PC-9 (cell line): Measurements from ENCODE around the gene PRKCH. TPM values are rescaled to one million over a fixed set of nuclear protein-coding genes. Genes with fewer than 3 reads are reported as not detected.
A peak's percentile ranks its signal among the peaks of the same experiment; 100 is the strongest.

Experiments
- BruUV-seq: library from RNA; stranded (reverse); fragments of 400-500 nt; replicated peaks from 2 replicates; lab custom pipeline; 2021; lab: Mats Ljungman, UMichigan
- CTCF ChIA-PET: fragments of 300-600 bp; sonication (Branson Sonifier 250); formaldehyde crosslinking; loops from one replicate; lab custom pipeline; 2022; ENCODE audit warnings: antibody characterized with exemption; lab: Charles Lee
- POLR2A ChIA-PET: fragments of 300-600 bp; sonication (Branson Sonifier 250); formaldehyde crosslinking; loops from one replicate; lab custom pipeline; 2022; ENCODE audit warnings: antibody characterized with exemption; ENCODE audit not compliant: unreplicated experiment; lab: Charles Lee
- DNase-seq, 2 experiments: peaks; one replicate each; pipeline versions ENCODE4 v3.0.0 to v3.0.0-alpha.2; 2015 to 2022; ENCODE audit warnings: mixed read lengths in 1 of 2
- H2AFZ ChIP-seq: fragments of 200-600 bp; sonication (generic); 2 replicates; pipeline ENCODE4 v1.8.1; 2017; ENCODE audit warnings: antibody characterized with exemption
- H3F3A ChIP-seq: fragments of 200-600 bp; sonication (generic); 2 replicates; pipeline ENCODE4 v1.8.1; 2017; ENCODE audit warnings: antibody characterized with exemption, mild to moderate bottlenecking, low read depth; ENCODE audit not compliant: insufficient read depth
- H3K27ac ChIP-seq: fragments of 200-600 bp; sonication (generic); 2 replicates; pipeline ENCODE4 v1.6.1; 2016; ENCODE audit warnings: mixed run types
- H3K27me3 ChIP-seq: fragments of 200-600 bp; sonication (generic); 2 replicates; pipeline ENCODE4 v1.6.1; 2016; ENCODE audit warnings: low read depth, mixed run types; ENCODE audit not compliant: insufficient read depth
- H3K36me3 ChIP-seq: fragments of 200-600 bp; sonication (generic); 2 replicates; pipeline ENCODE4 v1.6.1; 2016; ENCODE audit warnings: low read depth, mixed run types
- H3K4me1 ChIP-seq: fragments of 200-600 bp; sonication (generic); replicated peaks from 2 replicates; pipeline ENCODE4 v1.6.1; 2016; ENCODE audit warnings: mixed run types; ENCODE audit not compliant: insufficient read depth
- H3K4me2 ChIP-seq: fragments of 200-600 bp; sonication (generic); 2 replicates; pipeline ENCODE4 v1.6.1; 2017; ENCODE audit warnings: mixed run types
- H3K4me3 ChIP-seq: fragments of 200-600 bp; sonication (generic); 2 replicates; pipeline ENCODE4 v1.6.1; 2016; ENCODE audit warnings: mixed run types
- H3K79me2 ChIP-seq: fragments of 200-600 bp; sonication (generic); 2 replicates; pipeline ENCODE4 v1.6.1; 2017; ENCODE audit warnings: low read depth, mixed run types
- H3K9me2 ChIP-seq: fragments of 200-600 bp; sonication (generic); 2 replicates; pipeline ENCODE4 v1.8.1; 2017; ENCODE audit warnings: mild to moderate bottlenecking; ENCODE audit not compliant: insufficient read depth
- H3K9me3 ChIP-seq: fragments of 200-600 bp; sonication (generic); 2 replicates; pipeline ENCODE4 v1.8.1; 2016; ENCODE audit warnings: low read depth; ENCODE audit not compliant: insufficient read depth
- H4K20me1 ChIP-seq: fragments of 200-600 bp; sonication (generic); 2 replicates; pipeline ENCODE4 v1.8.1; 2017; ENCODE audit not compliant: insufficient read depth
- CTCF ChIP-seq: fragments of 200-600 bp; sonication (generic); conservative IDR thresholded peaks from 2 replicates; pipeline ENCODE4 v1.6.1; 2017; ENCODE audit warnings: mixed run types, antibody characterized with exemption, mild to moderate bottlenecking, moderate library complexity
- EZH2 ChIP-seq: fragments of 200-600 bp; sonication (generic); IDR thresholded peaks from 2 replicates; pipeline ENCODE4 v1.8.0; 2017; ENCODE audit warnings: antibody characterized with exemption, low read depth
- intact Hi-C: fragments of 100-400 bp; cut with micrococcal nuclease; formaldehyde crosslinking; loops from one replicate; pipeline ENCODE4 v1.10.0; 2022; ENCODE audit not compliant: unreplicated experiment
- total RNA-seq: library from RNA; stranded (reverse); gene quantifications from 2 replicates; pipeline ENCODE4 v1.2.3, GENCODE V29; 2021

Gene PRKCH
- total RNA-seq, 1 experiment from 2014 or later = 32.4 TPM

- H3K4me3 ChIP-seq = no peak overlapping the region
- TF ChIP-seq EZH2 = no peak
- no peak for TF ChIP-seq CTCF
- H3K27ac ChIP-seq = peak overlapping the region; percentile 94
- no peaks in the 10 kb centered on the region for H3K36me3 ChIP-seq
- DNase-seq = peak; percentile 62 to 87
- no peaks in the 10 kb centered on the region for H3K27me3 ChIP-seq
- no peaks in the 10 kb centered on the region for H3K9me3 ChIP-seq
- H3K4me2 ChIP-seq = peak overlapping the region; percentile 66
- H3K4me1 ChIP-seq = peaks cover 96% of the 10 kb centered on the region
- CTCF ChIA-PET = interaction anchor here (0.6 to 1.7 kb wide), 2 partner anchors 69 to 253 kb away, joined by 3 to 5 read pairs; no protein-coding TSS in a partner anchor
- intact Hi-C loops = no loop called here
- H4K20me1 ChIP-seq = no peaks in the 10 kb centered on the region
- H3K9me2 ChIP-seq = no peaks in the 10 kb centered on the region; the same call in 1 of the 2 replicates
- POLR2A ChIA-PET = interaction anchor here (0.6 kb wide), 3 partner anchors 219 to 890 kb away, joined by 4 to 6 read pairs (median 5); no protein-coding TSS in a partner anchor
- peaks cover 62% of the 10 kb centered on the region for H3K79me2 ChIP-seq
- H2AFZ ChIP-seq = no peak overlapping the region
- BruUV-seq = no TSS peak
- peaks cover 65% of the 10 kb centered on the region for H3F3A ChIP-seq
Measured at GRCh38 chr14:61477712-61478462, 156.5 kb downstream of the PRKCH start.

GRCh38 chr14:61478971-61479473 is 157.6 kb downstream of the PRKCH start:
- H3K27ac ChIP-seq = peak overlapping the region; percentile 94
- intact Hi-C loops = no loop called here
- ChIA-PET POLR2A (no interaction called here), CTCF (interaction anchor here (0.6 to 1.7 kb wide), 2 partner anchors 68 to 325 kb away, joined by 3 to 5 read pairs; no protein-coding TSS in a partner anchor)
- no peaks in the 10 kb centered on the region for H4K20me1 ChIP-seq
- no peaks in the 10 kb centered on the region for H3K36me3 ChIP-seq
- peak overlapping the region; percentile 66 for H3K4me2 ChIP-seq
- H3K4me3 ChIP-seq = no peak overlapping the region
- no TSS peak for BruUV-seq
- H3K9me2 ChIP-seq = no peaks in the 10 kb centered on the region
- peaks cover 91% of the 10 kb centered on the region for H3K4me1 ChIP-seq
- no peaks in the 10 kb centered on the region for H3K9me3 ChIP-seq
- peaks cover 58% of the 10 kb centered on the region for H3F3A ChIP-seq
- no peaks in the 10 kb centered on the region for H3K27me3 ChIP-seq
- no peak overlapping the region for H2AFZ ChIP-seq
- no peak for DNase-seq
- TF ChIP-seq EZH2 (no peak), CTCF (no peak)
- H3K79me2 ChIP-seq = peaks cover 61% of the 10 kb centered on the region

GRCh38 chr14:61479746-61480502 is 158.5 kb downstream of the PRKCH start:
- intact Hi-C loops = no loop called here
- peak overlapping the region; percentile 66 for H3K4me2 ChIP-seq
- H4K20me1 ChIP-seq = no peaks in the 10 kb centered on the region
- TF ChIP-seq CTCF (0 out of 2 replicates have a peak, but pooled peaks have one; percentile 11), EZH2 (no peak)
- H3F3A ChIP-seq = peaks cover 67% of the 10 kb centered on the region
- CTCF ChIA-PET = interaction anchor here (0.5 to 0.6 kb wide), 2 partner anchors 324 to 732 kb away, joined by 3 to 5 read pairs; no protein-coding TSS in a partner anchor
- DNase-seq = peak; percentile 57 to 96
- no TSS peak for BruUV-seq
- POLR2A ChIA-PET = interaction anchor here (0.6 to 0.9 kb wide), 6 partner anchors 27 to 282 kb away, joined by 3 to 10 read pairs (median 4); partner anchors contain the start of gene SNAPC1
- H3K27ac ChIP-seq = peak overlapping the region; percentile 94
- H3K36me3 ChIP-seq = no peaks in the 10 kb centered on the region
- no peaks in the 10 kb centered on the region for H3K9me2 ChIP-seq
- H3K79me2 ChIP-seq = peaks cover 55% of the 10 kb centered on the region; the same call in 1 of the 2 replicates
- no peak overlapping the region for H3K4me3 ChIP-seq
- H3K9me3 ChIP-seq = no peaks in the 10 kb centered on the region
- peaks cover 95% of the 10 kb centered on the region for H3K4me1 ChIP-seq
- H2AFZ ChIP-seq = no peak overlapping the region
- no peaks in the 10 kb centered on the region for H3K27me3 ChIP-seq
